Measurements from ENCODE around the gene TRIM38. TPM values are rescaled to one million over a fixed set of nuclear protein-coding genes. Genes with fewer than 3 reads are reported as not detected.
"Not testable (repeated sequence)": the region's sequence is repeated elsewhere in the genome, so short reads cannot be mapped to it uniquely, and the experiment has no call there.

TRIM38 gene
- total RNA-seq, 1 experiment from 2014 or later = 5.4 TPM

- H3K4me3 Mint-ChIP-seq (ENCODE audit: unreplicated experiment) = no peak overlapping the region
- no peaks in the 10 kb centered on the region for H3K36me3 Mint-ChIP-seq (ENCODE audit: insufficient read depth, unreplicated experiment)
- no peak overlapping the region for H3K27ac Mint-ChIP-seq (ENCODE audit: low read depth, unreplicated experiment)
- H3K27me3 Mint-ChIP-seq (ENCODE audit: insufficient read depth, unreplicated experiment) = no peaks in the 10 kb centered on the region
- H3K4me1 Mint-ChIP-seq (ENCODE audit: insufficient read depth, unreplicated experiment) = no peaks in the 10 kb centered on the region
- BruUV-seq (replicated peaks) = no TSS peak
- H3K9me3 Mint-ChIP-seq (ENCODE audit: unreplicated experiment) = no peaks in the 10 kb centered on the region
- ChIA-PET POLR2A (interaction anchor here (0.6 to 11.4 kb wide), 3 partner anchors 8 to 50 kb away, joined by 5 to 147 read pairs (median 18); partner anchors contain the start of gene TRIM38), CTCF (interaction anchor here (0.7 to 9.0 kb wide), 3 partner anchors 9 to 18 kb away, joined by 3 to 81 read pairs (median 38); a partner anchor contains a TSS)
- no peak for TF ChIP-seq CTCF (IDR thresholded peaks at IDR 0.05; ENCODE audit: unreplicated experiment)
- DNase-seq (ENCODE audit: unreplicated experiment) = no peak
- intact Hi-C loops (cut with micrococcal nuclease) = no loop called here
Observed at GRCh38 chr6:26012061-26012460, 49.5 kb downstream of the TRIM38 start.

- H3K36me3 Mint-ChIP-seq (ENCODE audit: insufficient read depth, unreplicated experiment); intact Hi-C loops (cut with micrococcal nuclease); H3K27me3 Mint-ChIP-seq (ENCODE audit: insufficient read depth, unreplicated experiment); H3K4me1 Mint-ChIP-seq (ENCODE audit: insufficient read depth, unreplicated experiment); H3K27ac Mint-ChIP-seq (ENCODE audit: low read depth, unreplicated experiment); H3K4me3 Mint-ChIP-seq (ENCODE audit: unreplicated experiment); H3K9me3 Mint-ChIP-seq (ENCODE audit: unreplicated experiment); DNase-seq (ENCODE audit: unreplicated experiment); BruUV-seq (replicated peaks): not testable (repeated sequence)
- ChIA-PET POLR2A (interaction anchor here (1.1 to 11.4 kb wide), 2 partner anchors 10 to 20 kb away, joined by 4 to 147 read pairs; no protein-coding TSS in a partner anchor), CTCF (interaction anchor here (1.1 to 9.0 kb wide), 3 partner anchors 11 to 21 kb away, joined by 5 to 81 read pairs (median 32); a partner anchor contains a TSS)
Observed at GRCh38 chr6:26014386-26014785, 51.8 kb downstream of the TRIM38 start.

GRCh38 chr6:26016245-26016962 lies 53.8 kb downstream of the TRIM38 start:
- Mint-ChIP-seq H3K36me3 (ENCODE audit: insufficient read depth, unreplicated experiment) (peaks cover 20% of the 10 kb centered on the region), H3K27me3 (ENCODE audit: insufficient read depth, unreplicated experiment) (no peaks in the 10 kb centered on the region), H3K9me3 (ENCODE audit: unreplicated experiment) (no peaks in the 10 kb centered on the region), H3K27ac (ENCODE audit: low read depth, unreplicated experiment) (peak overlapping the region; percentile 73), H3K4me1 (ENCODE audit: insufficient read depth, unreplicated experiment) (no peaks in the 10 kb centered on the region), H3K4me3 (ENCODE audit: unreplicated experiment) (peak overlapping the region; percentile 75)
- no TSS peak for BruUV-seq (replicated peaks)
- peak; percentile 44 for DNase-seq (ENCODE audit: unreplicated experiment)
- no peak for TF ChIP-seq CTCF (IDR thresholded peaks at IDR 0.05; ENCODE audit: unreplicated experiment)
- ChIA-PET CTCF (interaction anchor here (0.7 to 9.0 kb wide), 10 partner anchors 9 to 1075 kb away, joined by 3 to 81 read pairs (median 8); a partner anchor contains a TSS), POLR2A (interaction anchor here (0.5 to 11.4 kb wide), 30 partner anchors 10 to 1792 kb away, joined by 3 to 232 read pairs (median 7); partner anchors contain the start of gene TRIM38)
- intact Hi-C loops (cut with micrococcal nuclease) = loop anchor here (2.0 kb wide), 1 partner anchor 24 kb away; no protein-coding TSS in a partner anchor

- Mint-ChIP-seq H3K27me3 (ENCODE audit: insufficient read depth, unreplicated experiment) (no peaks in the 10 kb centered on the region), H3K36me3 (ENCODE audit: insufficient read depth, unreplicated experiment) (peaks cover 20% of the 10 kb centered on the region), H3K4me1 (ENCODE audit: insufficient read depth, unreplicated experiment) (no peaks in the 10 kb centered on the region), H3K4me3 (ENCODE audit: unreplicated experiment) (peak overlapping the region; percentile 75), H3K9me3 (ENCODE audit: unreplicated experiment) (no peaks in the 10 kb centered on the region), H3K27ac (ENCODE audit: low read depth, unreplicated experiment) (peak overlapping the region; percentile 73)
- DNase-seq (ENCODE audit: unreplicated experiment) = peak; percentile 47
- intact Hi-C loops (cut with micrococcal nuclease) = loop anchor here (2.0 kb wide), 1 partner anchor 24 kb away; no protein-coding TSS in a partner anchor
- ChIA-PET CTCF (interaction anchor here (0.6 to 9.0 kb wide), 15 partner anchors 8 to 1679 kb away, joined by 3 to 81 read pairs (median 6); partner anchors contain the start of gene HFE), POLR2A (interaction anchor here (0.5 to 11.4 kb wide), 36 partner anchors 9 to 1822 kb away, joined by 3 to 232 read pairs (median 4); partner anchors contain the start of gene TRIM38)
- TF ChIP-seq CTCF (IDR thresholded peaks at IDR 0.05; ENCODE audit: unreplicated experiment) = no peak
- TSS peak; percentile 92 for BruUV-seq (replicated peaks)
Observed at GRCh38 chr6:26016963-26017631, 54.5 kb downstream of the TRIM38 start.
